Keratinocyte (primary cell): ENCODE results near the gene MAP3K20. TPM values are rescaled to one million over a fixed set of nuclear protein-coding genes. Genes with fewer than 3 reads are reported as not detected.

ENCODE experiments used
- DNase-seq: peaks from one replicate; pipeline ENCODE4 v3.0.0-alpha.2; 2011; ENCODE audit warnings: low read depth, missing footprints, low spot score
- FAIRE-seq: peaks from 2 replicates; lab custom pipeline; 2011; peaks lifted over from hg19 to GRCh38; lab: Jason Lieb, UNC
- H2AFZ ChIP-seq: 2 replicates; pipeline ENCODE4 v1.6.0; 2012; ENCODE audit warnings: low read length, control low read depth, inconsistent platforms; ENCODE audit not compliant: control insufficient read depth
- H3K27ac ChIP-seq: 2 replicates; pipeline ENCODE4 v1.5.1; 2011; ENCODE audit warnings: low read length; ENCODE audit not compliant: control insufficient read depth, insufficient read depth
- H3K27me3 ChIP-seq: 3 replicates; pipeline ENCODE4 v1.6.0; 2011; ENCODE audit warnings: low read length; ENCODE audit not compliant: control insufficient read depth, insufficient read depth; ENCODE audit errors: extremely low read depth
- H3K36me3 ChIP-seq, 2 experiments: 2 replicates in 1 of 2; 3 replicates in 1 of 2; pipeline ENCODE4 v1.5.1; 2011; ENCODE audit warnings: low read length in 2 of 2, mild to moderate bottlenecking in 1 of 2; ENCODE audit not compliant: control insufficient read depth in 2 of 2, insufficient read depth in 2 of 2; ENCODE audit errors: extremely low read depth in 1 of 2
- H3K4me1 ChIP-seq: 3 replicates; pipeline ENCODE4 v1.5.1; 2011; ENCODE audit warnings: low read length; ENCODE audit not compliant: control insufficient read depth, insufficient read depth; ENCODE audit errors: extremely low read depth
- H3K4me2 ChIP-seq: 3 replicates; pipeline ENCODE4 v1.6.0; 2011; ENCODE audit warnings: low read depth, low read length; ENCODE audit not compliant: control insufficient read depth, insufficient read depth; ENCODE audit errors: extremely low read depth
- H3K4me3 ChIP-seq, 3 experiments: fragments of 200-600 bp in 1 of 3; sonication (generic) in 1 of 3; 2 replicates in 2 of 3; 3 replicates in 1 of 3; pipeline ENCODE4 v1.5.1; 2011 to 2016; ENCODE audit warnings: low read length in 3 of 3, mild to moderate bottlenecking in 3 of 3, control low read depth in 2 of 3, inconsistent platforms in 1 of 3, low read depth in 1 of 3, mixed read lengths in 1 of 3, mixed run types in 1 of 3, moderate library complexity in 1 of 3; ENCODE audit not compliant: control insufficient read depth in 2 of 3, insufficient read depth in 2 of 3; ENCODE audit errors: extremely low read depth in 1 of 3
- H3K79me2 ChIP-seq: 2 replicates; pipeline ENCODE4 v1.6.0; 2012; ENCODE audit warnings: low read length; ENCODE audit not compliant: control insufficient read depth, insufficient read depth
- H3K9ac ChIP-seq: 3 replicates; pipeline ENCODE4 v1.6.0; 2011; ENCODE audit warnings: low read length; ENCODE audit not compliant: control insufficient read depth, insufficient read depth; ENCODE audit errors: extremely low read depth
- H3K9me1 ChIP-seq: 3 replicates; pipeline ENCODE4 v1.6.0; 2011; ENCODE audit warnings: low read length; ENCODE audit not compliant: control insufficient read depth, insufficient read depth; ENCODE audit errors: extremely low read depth
- H3K9me3 ChIP-seq: 2 replicates; pipeline ENCODE4 v1.5.1; 2012; ENCODE audit warnings: low read depth, low read length; ENCODE audit not compliant: control insufficient read depth
- H4K20me1 ChIP-seq: 3 replicates; pipeline ENCODE4 v1.6.0; 2011; ENCODE audit warnings: low read length; ENCODE audit not compliant: control insufficient read depth, insufficient read depth; ENCODE audit errors: extremely low read depth
- CTCF ChIP-seq, 3 experiments: IDR thresholded peaks in 1 of 3; conservative IDR thresholded peaks in 1 of 3; optimal IDR thresholded peaks in 1 of 3; 2 replicates in 2 of 3; 3 replicates in 1 of 3; pipeline versions ENCODE3 to v1.5.1; 2011; ENCODE audit warnings: low read length in 3 of 3, mild to moderate bottlenecking in 3 of 3, moderate library complexity in 2 of 3, control low read depth in 1 of 3, inconsistent platforms in 1 of 3; ENCODE audit not compliant: insufficient read depth in 2 of 3; ENCODE audit errors: extremely low read depth in 1 of 3
- EZH2 ChIP-seq: IDR thresholded peaks from one replicate; pipeline ENCODE4 v1.6.1; 2012; ENCODE audit warnings: inconsistent platforms, mild to moderate bottlenecking, low read length, moderate library complexity
- dilution Hi-C: fragments of 300-500 bp; cut with MboI; formaldehyde crosslinking; loops from one replicate; pipeline ENCODE4 v1.7.0; 2020; ENCODE audit warnings: low sequenced_read_pairs; ENCODE audit not compliant: extremely low pct_ligation_motif_present
- polyA plus RNA-seq, 5 experiments: library from polyadenylated mRNA; depleted of rRNA in 3 of 5; stranded (reverse) in 3 of 5; stranded (forward) in 1 of 5; unstranded in 1 of 5; fragments of >200 nt; gene quantifications; 1 replicate in 1 of 5; 2 replicates in 3 of 5; 3 replicates in 1 of 5; pipeline versions ENCODE4 v1.2.1 to v1.2.3, GENCODE V29; 2011 to 2012; ENCODE audit warnings: missing spikeins in 2 of 5, low read depth in 1 of 5, low replicate concordance in 1 of 5

The MAP3K20 gene
- polyA plus RNA-seq, 1 donor (not counting 4 experiments of a cell fraction or from before 2014, with no cell fraction given): 31.7 TPM

DNA sequence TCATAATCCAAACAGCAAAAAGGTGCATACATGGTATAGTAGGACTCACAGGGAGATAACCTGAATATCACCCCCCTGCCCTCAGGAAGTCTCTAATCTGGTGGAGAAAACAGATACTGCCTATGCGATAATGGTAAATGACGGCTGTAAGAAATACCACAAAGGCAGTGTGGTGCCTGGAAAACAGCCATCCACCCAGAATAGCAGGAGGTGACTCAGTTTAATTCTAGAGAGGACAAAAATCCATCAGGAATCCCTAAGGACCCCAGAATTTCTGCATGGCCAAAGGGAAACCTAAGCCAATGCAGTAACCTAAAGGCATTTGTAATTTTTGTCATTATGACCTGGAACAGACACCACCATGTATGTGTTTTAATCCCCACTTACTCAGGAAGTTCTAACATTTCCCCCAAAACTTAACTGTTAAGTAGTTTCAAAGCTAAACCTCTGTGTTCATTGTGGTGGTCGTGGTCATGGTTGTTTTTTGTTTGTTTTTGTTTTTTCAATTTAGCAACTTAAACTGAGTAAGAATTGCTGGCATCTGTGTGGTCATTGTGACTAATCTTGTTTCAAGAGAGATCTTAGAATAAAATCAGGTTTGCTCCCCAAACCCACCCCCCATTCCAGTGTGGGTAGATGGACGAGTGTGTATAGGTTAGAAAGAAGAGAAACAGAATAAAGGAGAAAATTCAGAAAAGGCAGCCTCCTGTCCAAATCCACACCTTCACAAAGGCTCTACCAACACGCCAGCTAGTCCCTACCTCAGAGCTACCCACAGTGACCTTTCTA, 157.5 kb downstream of the MAP3K20 start:
- Histone ChIP-seq H2AFZ (no peak overlapping the region), H3K36me3 (peaks cover 7 to 8% of the 10 kb centered on the region in 2 experiments), H3K9me1 (no peaks in the 10 kb centered on the region), H3K79me2 (no peaks in the 10 kb centered on the region), H3K27me3 (no peaks in the 10 kb centered on the region), H3K27ac (no peak overlapping the region), H3K4me2 (no peak overlapping the region), H3K9ac (no peak overlapping the region), H3K4me3 (no peak overlapping the region), H4K20me1 (no peaks in the 10 kb centered on the region), H3K9me3 (no peaks in the 10 kb centered on the region), H3K4me1 (no peaks in the 10 kb centered on the region)
- DNase-seq (no peak), FAIRE-seq (no peak)
- dilution Hi-C loops: no loop called here
- TF ChIP-seq EZH2: no peak
- no peak for TF ChIP-seq CTCF (optimal IDR thresholded peaks at IDR 0.05 in 1 of 3, IDR thresholded peaks at IDR 0.05 in 1 of 3, conservative IDR thresholded peaks at IDR 0.05 in 1 of 3; ENCODE audit: extremely low read depth in 1 of 3, insufficient read depth in 2 of 3, low read length in 3 of 3)

GRCh38 chr2:173235947-173236803, 160.5 kb downstream of the MAP3K20 start:
- Histone ChIP-seq H3K4me2 (no peak overlapping the region), H3K9ac (no peak overlapping the region), H3K9me3 (no peaks in the 10 kb centered on the region), H3K27me3 (no peaks in the 10 kb centered on the region), H3K36me3 (peaks cover 7 to 14% of the 10 kb centered on the region in 2 experiments), H3K79me2 (no peaks in the 10 kb centered on the region), H3K4me1 (no peaks in the 10 kb centered on the region), H2AFZ (no peak overlapping the region), H4K20me1 (no peaks in the 10 kb centered on the region), H3K9me1 (no peaks in the 10 kb centered on the region), H3K27ac (no peak overlapping the region), H3K4me3 (no peak overlapping the region)
- dilution Hi-C loops: no loop called here
- no peak for TF ChIP-seq CTCF (optimal IDR thresholded peaks at IDR 0.05 in 1 of 3, IDR thresholded peaks at IDR 0.05 in 1 of 3, conservative IDR thresholded peaks at IDR 0.05 in 1 of 3; ENCODE audit: extremely low read depth in 1 of 3, insufficient read depth in 2 of 3, low read length in 3 of 3)
- no peak for TF ChIP-seq EZH2
- FAIRE-seq (no peak), DNase-seq (no peak)
